ENCODE results near the gene HIPK2.

GRCh38 chr7:139697056-139697455, 80.7 kb downstream of the HIPK2 start:
- TF ChIP-seq CTCF (IDR thresholded peaks at IDR 0.05): no peak
- no peak for TF ChIP-seq POLR2A (IDR thresholded peaks at IDR 0.05)

Measured in body of pancreas (tissue), 4 donors.